Activated CD8-positive, alpha-beta memory T cell treated with anti-CD3 and anti-CD28 coated beads, Interleukin-2, amount 50 U/mL, for 1 hour (primary cell): ENCODE data around the gene FOXF1.

Experiments used
- DNase-seq: peaks from one replicate; pipeline ENCODE4 v3.0.0-alpha.2; 2020; ENCODE audit errors: extremely low read depth

FOXF1 gene

GRCh38 chr16:86534779-86535615 lies 24.7 kb downstream of the FOXF1 start:
- no peak for DNase-seq

DNA sequence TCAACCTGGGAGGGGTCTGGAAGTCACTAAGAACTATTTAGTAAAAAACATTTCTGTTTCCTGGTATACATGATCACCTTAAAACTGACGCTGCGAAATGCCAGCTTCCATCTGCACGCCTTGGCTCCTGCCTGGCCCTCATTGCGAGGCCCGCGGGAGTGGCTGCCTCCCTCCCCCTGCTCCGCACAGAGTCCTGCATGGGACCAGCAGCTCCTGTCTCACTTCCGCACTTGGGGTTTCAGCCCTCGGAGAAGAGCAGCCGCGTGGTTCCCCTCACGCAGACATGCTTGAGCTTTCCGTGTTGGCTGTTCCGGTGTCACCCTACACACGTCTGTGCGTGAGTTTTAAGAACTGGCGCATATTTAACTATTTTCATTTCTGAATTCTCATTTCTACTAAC lies 26.3 kb downstream of the FOXF1 start:
- DNase-seq = no peak

GRCh38 chr16:86537486-86537885 lies 27.2 kb downstream of the FOXF1 start:
- DNase-seq = no peak

- no peak for DNase-seq
Measured at GRCh38 chr16:86538196-86538780, 28.0 kb downstream of the FOXF1 start.

DNA sequence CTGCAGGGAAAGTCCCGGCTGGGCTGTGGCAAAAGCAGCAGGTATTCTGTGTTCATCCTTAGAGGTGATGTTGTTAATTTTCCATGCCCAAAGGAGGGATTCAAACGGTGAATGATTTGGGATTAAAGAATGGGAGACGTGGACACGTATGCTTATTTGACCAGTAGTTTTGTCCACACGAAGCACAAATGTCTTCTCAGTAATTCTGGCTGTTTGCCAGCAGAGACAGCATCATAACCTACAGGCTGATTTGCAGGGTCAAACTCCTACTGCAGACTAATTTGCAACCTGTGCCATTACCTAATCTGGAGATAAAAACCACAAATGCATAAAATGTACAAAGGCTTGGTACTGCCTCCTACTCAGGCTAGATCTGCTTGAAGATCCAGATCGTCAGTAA lies 30.6 kb downstream of the FOXF1 start:
- DNase-seq = no peak

DNA sequence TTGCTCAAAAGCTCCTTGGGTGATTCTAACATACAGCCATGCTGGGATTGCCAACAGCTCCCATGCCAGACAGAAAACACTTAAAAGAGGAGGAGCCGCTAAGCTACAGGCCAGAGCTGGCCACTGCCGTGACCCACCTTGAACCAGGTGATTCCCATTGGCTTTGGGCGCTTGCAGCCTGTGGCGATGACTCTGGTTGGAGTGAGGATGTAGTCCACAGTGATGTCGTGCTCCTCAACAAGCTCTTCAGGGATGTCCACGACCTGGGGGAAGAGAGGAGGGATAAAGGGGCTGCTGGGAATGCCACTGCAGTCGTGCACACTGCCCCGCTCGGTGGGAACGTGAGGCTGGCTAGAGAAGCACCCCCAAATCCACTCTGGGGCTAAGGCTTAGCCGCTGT lies 31.2 kb downstream of the FOXF1 start:
- DNase-seq = no peak

GRCh38 chr16:86542756-86543750 lies 32.7 kb downstream of the FOXF1 start:
- DNase-seq = no peak

- no peak for DNase-seq
Measured at GRCh38 chr16:86545481-86545880, 35.2 kb downstream of the FOXF1 start.

DNA sequence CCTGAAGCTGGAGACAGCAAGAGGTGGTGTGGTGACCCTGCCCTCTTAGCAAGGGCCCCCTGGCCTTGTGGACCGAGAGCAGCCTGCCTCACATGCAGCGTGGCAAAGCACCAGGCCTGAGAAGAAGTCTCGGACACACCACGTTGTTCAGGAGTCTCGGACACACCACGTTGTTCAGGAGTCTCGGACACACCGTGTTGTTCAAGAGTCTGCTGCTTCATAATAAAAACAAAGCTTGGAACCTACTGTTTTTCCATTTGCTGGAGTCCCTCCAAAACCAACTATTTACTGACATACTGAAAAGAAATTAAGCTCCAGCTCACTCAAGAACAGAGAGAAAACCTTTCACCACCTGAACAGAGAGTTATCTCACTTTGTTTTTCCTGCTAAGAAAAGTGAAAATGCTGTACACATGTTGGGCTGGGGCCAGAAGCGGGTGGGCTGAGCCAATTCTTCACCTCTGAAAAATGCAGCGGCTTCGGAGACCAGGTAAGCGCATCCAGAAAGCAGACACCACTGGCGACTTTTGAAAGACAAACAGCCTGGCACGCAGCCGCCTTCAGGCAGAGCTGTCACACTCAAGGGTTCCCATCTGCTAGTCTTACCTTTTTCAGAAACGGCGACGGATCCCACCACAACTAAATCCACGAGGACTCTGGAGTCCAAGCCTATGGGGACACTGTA lies 35.8 kb downstream of the FOXF1 start:
- DNase-seq = no peak

DNA sequence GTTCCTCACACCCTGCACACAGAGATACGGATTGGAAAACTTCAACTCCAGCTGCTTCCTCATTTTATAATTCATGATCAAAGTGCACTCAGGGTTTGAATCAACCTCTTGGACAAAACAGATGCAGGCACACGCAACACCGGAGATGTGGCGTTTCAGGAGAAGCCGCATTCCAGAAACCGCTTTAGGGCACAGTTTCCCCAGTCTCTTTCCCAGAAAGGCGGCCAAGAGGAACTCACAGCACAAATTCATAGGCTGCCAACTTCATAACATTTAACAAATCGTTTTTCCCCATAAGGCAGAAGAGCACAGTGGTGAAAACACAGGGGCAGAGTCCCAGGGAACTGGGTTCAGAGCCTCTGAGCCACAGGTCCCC lies 36.3 kb downstream of the FOXF1 start:
- DNase-seq = no peak

DNA sequence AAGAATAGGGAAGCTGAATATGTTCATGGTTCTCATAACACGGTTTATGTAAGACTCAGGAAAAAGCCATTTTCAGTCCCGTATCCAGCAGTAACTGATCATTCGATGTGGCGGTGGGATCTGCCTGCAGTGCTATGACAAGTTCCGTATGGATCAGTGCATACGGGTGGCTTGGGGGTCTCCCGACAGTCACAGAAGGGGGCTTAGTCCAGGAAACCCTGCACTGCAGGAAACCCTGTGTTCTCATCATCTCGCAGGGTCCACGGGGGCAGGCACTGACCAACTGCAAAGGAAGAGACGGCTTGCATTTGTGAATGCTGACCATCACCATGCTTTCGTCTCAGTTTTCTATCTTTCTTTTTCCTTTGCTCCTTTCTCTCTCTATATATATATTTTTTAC lies 37.0 kb downstream of the FOXF1 start:
- no peak for DNase-seq

DNA sequence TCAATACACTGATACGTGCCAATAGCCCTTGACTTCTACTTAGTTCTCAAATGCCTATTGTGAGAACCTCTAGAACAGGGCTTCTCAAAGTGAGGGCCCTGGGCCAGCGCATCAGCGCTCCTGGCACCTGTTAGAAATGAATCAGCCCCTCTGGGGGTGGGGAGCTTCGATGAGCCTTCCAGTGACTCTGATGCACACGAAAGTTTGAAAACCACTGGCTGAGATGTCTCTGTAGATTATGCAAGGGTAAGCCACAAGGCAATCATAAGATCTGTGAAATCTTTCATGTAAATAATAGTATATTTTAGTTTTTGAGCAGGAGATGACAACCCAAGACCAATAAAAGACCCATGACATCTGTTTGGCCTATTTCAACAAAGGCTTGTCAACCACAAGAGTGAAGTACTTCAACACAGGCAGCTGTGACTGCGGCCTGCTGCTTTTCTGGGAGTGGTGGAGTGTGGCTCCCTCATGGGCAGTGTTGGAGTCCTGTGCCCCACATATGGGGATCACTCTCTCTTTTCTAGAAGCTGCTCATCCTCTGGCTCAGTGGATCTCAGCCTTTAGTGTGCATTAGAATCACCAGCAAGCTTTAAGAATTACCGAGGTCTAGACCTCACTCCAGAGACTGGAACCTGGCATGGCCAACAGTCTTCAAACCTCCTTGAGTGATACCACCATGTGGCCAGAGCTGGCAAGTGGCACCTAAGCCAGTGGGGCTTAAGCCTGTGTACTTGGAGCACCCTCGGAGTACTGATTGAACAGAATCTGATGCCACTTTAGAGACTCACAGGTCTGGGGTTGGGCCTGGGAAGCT lies 39.0 kb downstream of the FOXF1 start:
- no peak for DNase-seq

DNA sequence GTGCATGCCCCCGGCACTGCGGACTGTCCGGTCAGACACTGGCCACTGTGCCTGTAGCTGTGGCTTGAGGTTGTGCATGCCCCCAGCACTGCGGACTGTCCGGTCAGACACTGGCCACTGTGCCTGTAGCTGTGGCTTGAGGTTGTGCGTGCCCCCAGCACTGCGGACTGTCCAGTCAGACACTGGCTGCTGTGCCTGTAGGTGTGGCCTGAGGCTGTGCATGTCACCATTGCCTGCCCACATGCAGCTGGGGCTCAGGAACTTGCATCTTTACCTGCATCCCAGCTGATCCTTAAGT lies 39.5 kb downstream of the FOXF1 start:
- DNase-seq = no peak

GRCh38 chr16:86550281-86550680 lies 40.0 kb downstream of the FOXF1 start:
- DNase-seq = no peak

DNA sequence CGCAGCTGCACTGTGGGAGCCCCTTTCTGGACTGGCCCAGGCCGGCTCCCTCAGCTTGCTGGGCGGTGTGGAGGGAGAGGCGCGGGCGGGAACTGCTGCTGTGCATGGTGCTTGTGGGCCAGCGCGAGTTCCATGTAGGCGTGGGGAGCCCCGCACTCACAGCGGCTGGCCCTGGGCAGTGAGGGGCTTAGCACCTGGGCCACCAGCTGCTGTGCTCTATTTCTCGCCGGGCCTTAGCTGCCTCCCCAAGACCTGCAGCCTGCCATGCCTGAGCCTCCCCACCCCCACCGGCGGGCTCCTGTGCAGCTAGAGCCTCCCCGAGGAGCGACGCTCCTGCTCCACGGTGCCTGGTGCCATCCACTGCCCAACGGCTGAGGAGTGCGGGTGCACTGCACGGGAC lies 43.0 kb downstream of the FOXF1 start:
- no peak for DNase-seq

- DNase-seq = no peak
Measured at GRCh38 chr16:86554599-86554916, 44.2 kb downstream of the FOXF1 start.

GRCh38 chr16:86554917-86555703 lies 44.8 kb downstream of the FOXF1 start, which contains the start of gene MTHFSD:
Gene MTHFSD (minus strand): TSS chr16:86555235. CDS start chr16:86555184, 51 bp downstream.
- peak; percentile 77 for DNase-seq

DNA sequence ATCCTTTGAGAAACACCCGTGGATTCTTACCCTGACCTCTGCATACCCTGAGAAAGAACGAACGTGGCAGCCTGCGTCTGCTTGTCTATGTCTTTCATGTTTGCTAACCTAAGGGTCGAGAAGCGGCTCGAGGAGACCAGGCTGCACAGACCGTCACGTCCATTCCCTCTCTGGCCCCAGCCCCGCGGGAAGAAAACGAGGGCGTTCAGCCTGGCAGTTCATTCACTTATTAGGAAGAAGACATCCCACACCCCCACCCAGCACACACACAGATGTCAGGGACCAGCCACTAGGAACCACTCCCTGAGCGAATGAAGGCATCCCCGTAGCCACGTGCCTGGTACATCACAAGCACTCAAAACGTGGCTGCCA lies 45.4 kb downstream of the FOXF1 start:
- no peak for DNase-seq

DNA sequence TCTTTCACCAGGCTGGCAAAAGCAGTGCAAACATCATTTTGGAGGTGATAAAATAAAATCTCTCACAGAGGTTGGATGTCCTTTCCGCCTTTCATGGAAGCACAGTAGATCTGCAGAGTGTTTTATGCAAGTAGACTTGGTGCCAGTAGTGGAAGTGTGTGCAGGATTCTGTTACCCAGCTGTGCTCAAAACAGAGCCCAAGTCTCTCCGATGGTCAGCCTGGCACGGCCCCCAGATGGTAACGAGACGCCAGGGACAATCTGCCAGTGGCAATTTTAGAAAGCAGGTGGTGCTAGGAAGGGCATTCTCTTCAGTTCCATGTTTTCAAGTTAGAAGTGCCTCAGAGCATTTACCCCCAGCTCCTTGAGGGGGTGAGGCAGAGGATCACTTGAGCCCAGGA lies 46.2 kb downstream of the FOXF1 start:
- DNase-seq = no peak

DNA sequence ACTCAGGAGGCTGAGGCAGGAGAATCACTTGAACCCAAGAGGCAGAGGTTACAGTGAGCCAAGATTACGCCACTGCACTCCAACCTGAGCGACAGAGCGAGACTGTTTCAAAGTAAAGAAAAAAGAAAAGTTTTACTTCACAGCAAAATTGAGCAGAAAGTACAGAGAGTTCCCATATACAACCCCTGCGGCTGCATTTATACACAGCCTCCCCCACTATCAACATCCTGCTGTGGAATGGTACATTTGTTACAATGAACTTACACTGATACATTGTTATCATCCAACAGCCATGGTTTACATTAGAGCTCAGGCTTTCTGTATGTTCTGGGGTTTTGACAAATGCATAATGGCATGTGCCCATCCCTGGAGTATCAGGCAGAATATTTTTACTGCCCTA lies 47.3 kb downstream of the FOXF1 start:
- DNase-seq = no peak
